Measurements from ENCODE around the gene OR52E2.

DNA sequence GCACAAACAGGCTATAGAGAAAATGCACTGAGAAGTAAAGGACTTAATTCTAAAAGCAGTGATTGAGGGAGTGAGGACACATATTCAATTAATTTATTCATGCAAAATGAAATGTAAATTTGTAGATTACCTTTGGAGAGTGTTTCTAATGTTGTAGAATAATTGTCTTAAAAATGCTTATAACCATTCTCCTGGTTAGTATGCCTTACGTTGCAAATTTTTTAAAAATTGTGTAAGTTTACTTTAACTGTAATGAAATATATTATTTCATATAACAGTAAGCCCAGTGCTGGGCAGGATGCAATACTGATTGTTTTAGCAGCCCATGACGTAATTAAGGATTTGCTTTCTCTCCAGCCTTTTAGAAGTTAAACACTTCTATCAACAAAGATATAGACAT lies 36.6 kb upstream of the OR52E2 start:
- no peak for TF ChIP-seq FOXM1 (IDR thresholded peaks at IDR 0.05; ENCODE audit: borderline replicate concordance)
- no peak for TF ChIP-seq TARDBP (IDR thresholded peaks at IDR 0.05)
- TF ChIP-seq LEF1 (IDR thresholded peaks at IDR 0.05; ENCODE audit: borderline replicate concordance), result no peak
- no peak for TF ChIP-seq SP1 (IDR thresholded peaks at IDR 0.05)
- no peak for TF ChIP-seq HDGF (IDR thresholded peaks at IDR 0.05; ENCODE audit: borderline replicate concordance)
- no peak for TF ChIP-seq CTBP1 (IDR thresholded peaks at IDR 0.05; ENCODE audit: borderline replicate concordance)
- no peak for TF ChIP-seq SUZ12 (IDR thresholded peaks at IDR 0.05)
- TF ChIP-seq BHLHE40 (IDR thresholded peaks at IDR 0.05; ENCODE audit: borderline replicate concordance), result no peak
- TF ChIP-seq FOXK2 (IDR thresholded peaks at IDR 0.05), result no peak
- no peak for TF ChIP-seq FOXA1 (IDR thresholded peaks at IDR 0.05)
- TF ChIP-seq ARNT (IDR thresholded peaks at IDR 0.05), result no peak

Data from HEK293T (cell line).